Measurements from ENCODE around the gene TRAF3. TPM values are rescaled to one million over a fixed set of nuclear protein-coding genes. Genes with fewer than 3 reads are reported as not detected.
"Not testable (repeated sequence)": the region's sequence is repeated elsewhere in the genome, so short reads cannot be mapped to it uniquely, and the experiment has no call there.

TRAF3 gene
- total and polyA plus RNA-seq, 4 donors = 19.8 to 46.3 (median 41.9) TPM

GRCh38 chr14:102868956-102869547, 91.8 kb downstream of the TRAF3 start:
- H3K9me3 ChIP-seq (ENCODE audit: control insufficient read depth, insufficient read depth, low read length) = no peaks in the 10 kb centered on the region
- H3K27me3 ChIP-seq (ENCODE audit: control insufficient read depth, insufficient read depth, low read length) = no peaks in the 10 kb centered on the region
- WGBS (ENCODE audit: insufficient coverage) = 100% methylated on average over 7 of the region's 8 CpGs
- no peak overlapping the region for H3K27ac ChIP-seq (ENCODE audit: low read depth, low read length)
- H3K36me3 ChIP-seq (ENCODE audit: control insufficient read depth, insufficient read depth, low read length) = peaks cover 41% of the 10 kb centered on the region
- H3K4me1 ChIP-seq (ENCODE audit: control insufficient read depth, insufficient read depth, low read length) = peaks cover 9% of the 10 kb centered on the region
- no peak overlapping the region for H3K4me3 ChIP-seq (ENCODE audit: low read depth, low read length)
- DNase-seq (ENCODE audit: low read depth in 4 of 6, low spot score in 6 of 6) = no peak

GRCh38 chr14:102870246-102870645, 93.0 kb downstream of the TRAF3 start:
- H3K4me1 ChIP-seq (ENCODE audit: control insufficient read depth, insufficient read depth, low read length) = peaks cover 9% of the 10 kb centered on the region
- no peak overlapping the region for H3K27ac ChIP-seq (ENCODE audit: low read depth, low read length)
- H3K4me3 ChIP-seq (ENCODE audit: low read depth, low read length) = no peak overlapping the region
- no peak for DNase-seq (ENCODE audit: low read depth in 4 of 6, low spot score in 6 of 6)
- H3K27me3 ChIP-seq (ENCODE audit: control insufficient read depth, insufficient read depth, low read length) = no peaks in the 10 kb centered on the region
- 97% methylated on average over 16 of the region's 21 CpGs for WGBS (ENCODE audit: insufficient coverage)
- H3K36me3 ChIP-seq (ENCODE audit: control insufficient read depth, insufficient read depth, low read length) = peaks cover 45% of the 10 kb centered on the region
- no peaks in the 10 kb centered on the region for H3K9me3 ChIP-seq (ENCODE audit: control insufficient read depth, insufficient read depth, low read length)

GRCh38 chr14:102870994-102871831, 94.0 kb downstream of the TRAF3 start:
- Histone ChIP-seq H3K27me3 (ENCODE audit: control insufficient read depth, insufficient read depth, low read length) (no peaks in the 10 kb centered on the region), H3K4me1 (ENCODE audit: control insufficient read depth, insufficient read depth, low read length) (peaks cover 9% of the 10 kb centered on the region), H3K9me3 (ENCODE audit: control insufficient read depth, insufficient read depth, low read length) (no peaks in the 10 kb centered on the region), H3K4me3 (ENCODE audit: low read depth, low read length) (no peak overlapping the region), H3K36me3 (ENCODE audit: control insufficient read depth, insufficient read depth, low read length) (peaks cover 45% of the 10 kb centered on the region), H3K27ac (ENCODE audit: low read depth, low read length) (no peak overlapping the region)
- no peak for DNase-seq (ENCODE audit: low read depth in 4 of 6, low spot score in 6 of 6)
- WGBS (ENCODE audit: insufficient coverage) = 67% methylated on average over 10 of the region's 10 CpGs

- H3K36me3 ChIP-seq (ENCODE audit: control insufficient read depth, insufficient read depth, low read length) = peaks cover 53% of the 10 kb centered on the region
- no peak overlapping the region for H3K27ac ChIP-seq (ENCODE audit: low read depth, low read length)
- no peaks in the 10 kb centered on the region for H3K27me3 ChIP-seq (ENCODE audit: control insufficient read depth, insufficient read depth, low read length)
- WGBS (ENCODE audit: insufficient coverage) = no CpG with 5 or more reads among the region's 5 CpGs
- DNase-seq (ENCODE audit: low read depth in 4 of 6, low spot score in 6 of 6) = no peak
- H3K4me1 ChIP-seq (ENCODE audit: control insufficient read depth, insufficient read depth, low read length) = peaks cover 9% of the 10 kb centered on the region
- no peaks in the 10 kb centered on the region for H3K9me3 ChIP-seq (ENCODE audit: control insufficient read depth, insufficient read depth, low read length)
- H3K4me3 ChIP-seq (ENCODE audit: low read depth, low read length) = no peak overlapping the region
Measured at GRCh38 chr14:102872020-102872419, 94.8 kb downstream of the TRAF3 start.

GRCh38 chr14:102873131-102873530, 95.9 kb downstream of the TRAF3 start:
- Histone ChIP-seq H3K9me3 (ENCODE audit: control insufficient read depth, insufficient read depth, low read length) (no peaks in the 10 kb centered on the region), H3K36me3 (ENCODE audit: control insufficient read depth, insufficient read depth, low read length) (peaks cover 56% of the 10 kb centered on the region), H3K27ac (ENCODE audit: low read depth, low read length) (no peak overlapping the region), H3K27me3 (ENCODE audit: control insufficient read depth, insufficient read depth, low read length) (no peaks in the 10 kb centered on the region), H3K4me3 (ENCODE audit: low read depth, low read length) (no peak overlapping the region), H3K4me1 (ENCODE audit: control insufficient read depth, insufficient read depth, low read length) (peaks cover 5% of the 10 kb centered on the region)
- no peak for DNase-seq (ENCODE audit: low read depth in 4 of 6, low spot score in 6 of 6)
- WGBS (ENCODE audit: insufficient coverage) = no CpG with 5 or more reads among the region's 7 CpGs

GRCh38 chr14:102873546-102874061, 96.4 kb downstream of the TRAF3 start:
- no peak for DNase-seq (ENCODE audit: low read depth in 4 of 6, low spot score in 6 of 6)
- Histone ChIP-seq H3K27ac (ENCODE audit: low read depth, low read length) (no peak overlapping the region), H3K9me3 (ENCODE audit: control insufficient read depth, insufficient read depth, low read length) (no peaks in the 10 kb centered on the region), H3K4me1 (ENCODE audit: control insufficient read depth, insufficient read depth, low read length) (peaks cover 5% of the 10 kb centered on the region), H3K4me3 (ENCODE audit: low read depth, low read length) (no peak overlapping the region), H3K27me3 (ENCODE audit: control insufficient read depth, insufficient read depth, low read length) (no peaks in the 10 kb centered on the region), H3K36me3 (ENCODE audit: control insufficient read depth, insufficient read depth, low read length) (peaks cover 61% of the 10 kb centered on the region)
- 100% methylated on average over 3 of the region's 7 CpGs for WGBS (ENCODE audit: insufficient coverage)

- no peak for DNase-seq (ENCODE audit: low read depth in 4 of 6, low spot score in 6 of 6)
- Histone ChIP-seq H3K4me3 (ENCODE audit: low read depth, low read length) (no peak overlapping the region), H3K36me3 (ENCODE audit: control insufficient read depth, insufficient read depth, low read length) (peaks cover 64% of the 10 kb centered on the region), H3K27me3 (ENCODE audit: control insufficient read depth, insufficient read depth, low read length) (no peaks in the 10 kb centered on the region), H3K4me1 (ENCODE audit: control insufficient read depth, insufficient read depth, low read length) (peaks cover 5% of the 10 kb centered on the region), H3K9me3 (ENCODE audit: control insufficient read depth, insufficient read depth, low read length) (no peaks in the 10 kb centered on the region), H3K27ac (ENCODE audit: low read depth, low read length) (no peak overlapping the region)
- 78% methylated on average over 2 of the region's 2 CpGs for WGBS (ENCODE audit: insufficient coverage)
Measured at GRCh38 chr14:102875652-102876051, 98.4 kb downstream of the TRAF3 start.

GRCh38 chr14:102877511-102877910, 100.3 kb downstream of the TRAF3 start:
- H3K9me3 ChIP-seq (ENCODE audit: control insufficient read depth, insufficient read depth, low read length); H3K27ac ChIP-seq (ENCODE audit: low read depth, low read length); H3K27me3 ChIP-seq (ENCODE audit: control insufficient read depth, insufficient read depth, low read length); H3K4me1 ChIP-seq (ENCODE audit: control insufficient read depth, insufficient read depth, low read length); H3K4me3 ChIP-seq (ENCODE audit: low read depth, low read length); DNase-seq (ENCODE audit: low read depth in 4 of 6, low spot score in 6 of 6): not testable (repeated sequence)
- WGBS (ENCODE audit: insufficient coverage) = 98% methylated on average over 7 of the region's 10 CpGs
- H3K36me3 ChIP-seq (ENCODE audit: control insufficient read depth, insufficient read depth, low read length) = peaks cover 46% of the 10 kb centered on the region

- no peak overlapping the region for H3K4me3 ChIP-seq (ENCODE audit: low read depth, low read length)
- peaks cover 2% of the 10 kb centered on the region for H3K4me1 ChIP-seq (ENCODE audit: control insufficient read depth, insufficient read depth, low read length)
- peaks cover 39% of the 10 kb centered on the region for H3K36me3 ChIP-seq (ENCODE audit: control insufficient read depth, insufficient read depth, low read length)
- no peak for DNase-seq (ENCODE audit: low read depth in 4 of 6, low spot score in 6 of 6)
- WGBS (ENCODE audit: insufficient coverage) = 88% methylated on average over 6 of the region's 6 CpGs
- H3K27ac ChIP-seq (ENCODE audit: low read depth, low read length) = no peak overlapping the region
- no peaks in the 10 kb centered on the region for H3K27me3 ChIP-seq (ENCODE audit: control insufficient read depth, insufficient read depth, low read length)
- no peaks in the 10 kb centered on the region for H3K9me3 ChIP-seq (ENCODE audit: control insufficient read depth, insufficient read depth, low read length)
Measured at GRCh38 chr14:102878174-102878969, 101.1 kb downstream of the TRAF3 start.
